Neural cell (in vitro differentiated cells): ENCODE data around the gene GPR25. TPM values are rescaled to one million over a fixed set of nuclear protein-coding genes. Genes with fewer than 3 reads are reported as not detected.

Experiments used
- H2AFZ ChIP-seq: fragments of 200-600, 300-800 bp; sonication (generic), shearing (Covaris generic); 2 replicates; pipeline ENCODE4 v1.6.0; 2014; ENCODE audit warnings: low read depth, mild to moderate bottlenecking, antibody characterized with exemption, low read length, moderate library complexity
- H3F3A ChIP-seq: fragments of 200-600 bp; shearing (Covaris generic); 2 replicates; pipeline ENCODE4 v1.6.1; 2016; ENCODE audit warnings: mild to moderate bottlenecking, moderate library complexity, mixed read lengths, antibody characterized with exemption, low read length; ENCODE audit not compliant: insufficient read depth, poor library complexity, severe bottlenecking
- H3K27ac ChIP-seq: fragments of 200-600, 300-800 bp; sonication (generic), shearing (Covaris generic); 2 replicates; pipeline ENCODE4 v1.5.1; 2014; ENCODE audit warnings: mild to moderate bottlenecking, low read length, moderate library complexity
- H3K27me3 ChIP-seq: fragments of 300-800, 200-600 bp; sonication (generic), shearing (Covaris generic); 2 replicates; pipeline ENCODE4 v1.6.0; 2014; ENCODE audit warnings: mild to moderate bottlenecking, low read depth, low read length, moderate library complexity; ENCODE audit not compliant: insufficient read depth
- H3K36me3 ChIP-seq: fragments of 300-800, 200-600 bp; sonication (generic), shearing (Covaris generic); 2 replicates; pipeline ENCODE4 v1.5.1; 2014; ENCODE audit warnings: mild to moderate bottlenecking, antibody characterized with exemption, low read length, moderate library complexity; ENCODE audit not compliant: insufficient read depth
- H3K4me2 ChIP-seq: fragments of 300-800, 200-600 bp; sonication (generic), shearing (Covaris generic); 2 replicates; pipeline ENCODE4 v1.6.0; 2014; ENCODE audit warnings: mild to moderate bottlenecking, low read length
- H3K4me3 ChIP-seq: fragments of 300-800, 200-600 bp; sonication (generic), shearing (Covaris generic); 2 replicates; pipeline ENCODE4 v1.5.1; 2014; ENCODE audit warnings: mild to moderate bottlenecking, low read length, moderate library complexity
- H3K79me2 ChIP-seq: fragments of 200-600 bp; shearing (Covaris generic); replicated peaks from 2 replicates; pipeline ENCODE4 v1.6.0; 2014; ENCODE audit warnings: mild to moderate bottlenecking, low read length, moderate library complexity; ENCODE audit not compliant: insufficient read depth
- H3K9ac ChIP-seq: fragments of 300-800, 200-600 bp; sonication (generic), shearing (Covaris generic); 2 replicates; pipeline ENCODE4 v1.6.1; 2016; ENCODE audit warnings: mild to moderate bottlenecking, low read length, mixed read lengths
- H3K9me2 ChIP-seq: fragments of 200-600 bp; shearing (Covaris generic); 2 replicates; pipeline ENCODE4 v1.6.1; 2016; ENCODE audit warnings: mild to moderate bottlenecking, low read length, mixed read lengths; ENCODE audit not compliant: insufficient read depth
- H3K9me3 ChIP-seq: fragments of 200-600, 300-800 bp; sonication (generic), shearing (Covaris generic); 2 replicates; pipeline ENCODE4 v1.6.1; 2016; ENCODE audit warnings: mild to moderate bottlenecking, mixed run types, low read length, moderate library complexity, mixed read lengths
- H4K20me1 ChIP-seq: fragments of 200-600 bp; shearing (Covaris generic); 2 replicates; pipeline ENCODE4 v1.6.1; 2016; ENCODE audit warnings: mild to moderate bottlenecking, mixed run types; ENCODE audit not compliant: insufficient read depth
- CTCF ChIP-seq: fragments of 450-650 bp; IDR thresholded peaks from 2 replicates; pipeline ENCODE4 v1.5.1; 2014; ENCODE audit warnings: antibody characterized with exemption, mild to moderate bottlenecking, moderate library complexity; ENCODE audit not compliant: poor library complexity, severe bottlenecking
- EP300 ChIP-seq: fragments of 450-650 bp; conservative IDR thresholded peaks from 2 replicates; pipeline ENCODE4 v1.6.1; 2014; ENCODE audit warnings: antibody characterized with exemption, mild to moderate bottlenecking, moderate library complexity; ENCODE audit not compliant: poor library complexity, severe bottlenecking
- EZH2 ChIP-seq: fragments of 200-600, 300-800 bp; shearing (Covaris generic), sonication (generic); IDR thresholded peaks from 2 replicates; pipeline ENCODE4 v1.6.1; 2014; ENCODE audit warnings: antibody characterized with exemption, low read length, borderline replicate concordance, mild to moderate bottlenecking; ENCODE audit not compliant: insufficient read depth, poor library complexity, severe bottlenecking
- MXI1 ChIP-seq: fragments of 450-650 bp; conservative IDR thresholded peaks from 2 replicates; pipeline ENCODE4 v1.6.1; 2014; ENCODE audit warnings: antibody characterized with exemption, mild to moderate bottlenecking; ENCODE audit not compliant: poor library complexity, severe bottlenecking
- POLR2AphosphoS5 ChIP-seq: IDR thresholded peaks from 2 replicates; pipeline ENCODE4 v1.6.1; 2012
- RAD21 ChIP-seq: fragments of 450-650 bp; conservative IDR thresholded peaks from 2 replicates; pipeline ENCODE4 v1.6.1; 2014; ENCODE audit warnings: antibody characterized with exemption, mild to moderate bottlenecking, moderate library complexity
- REST ChIP-seq: IDR thresholded peaks from 2 replicates; pipeline ENCODE4 v1.6.1; 2012; ENCODE audit warnings: borderline replicate concordance
- SMC3 ChIP-seq: fragments of 450-650 bp; conservative IDR thresholded peaks from 2 replicates; pipeline ENCODE4 v1.6.1; 2014; ENCODE audit warnings: antibody characterized with exemption, mild to moderate bottlenecking, moderate library complexity; ENCODE audit not compliant: poor library complexity
- TAF1 ChIP-seq: IDR thresholded peaks from 2 replicates; pipeline ENCODE4 v1.6.1; 2012; ENCODE audit warnings: low read depth
- polyA plus RNA-seq: library from polyadenylated mRNA; depleted of rRNA; stranded (reverse); fragments of >200 nt; gene quantifications from 2 replicates; pipeline ENCODE4 v1.2.3, GENCODE V29; 2014

Gene GPR25
- polyA plus RNA-seq, 1 donor from 2014 or later, result not detected

- TF ChIP-seq REST, result no peak
- TF ChIP-seq TAF1, result no peak
- TF ChIP-seq CTCF, result no peak
- no peak for TF ChIP-seq SMC3
- TF ChIP-seq MXI1, result no peak
- no peak for TF ChIP-seq EZH2
- TF ChIP-seq EP300, result no peak
- TF ChIP-seq RAD21, result no peak
- no peak for TF ChIP-seq POLR2AphosphoS5
Observed at GRCh38 chr1:200877010-200877409, 4.2 kb downstream of the GPR25 start.

GRCh38 chr1:200877839-200878551, 5.2 kb downstream of the GPR25 start:
- TF ChIP-seq SMC3 (no peak), EZH2 (no peak), RAD21 (no peak), POLR2AphosphoS5 (no peak), CTCF (no peak), REST (no peak)
- no peak overlapping the region for H2AFZ ChIP-seq

More at GRCh38 chr1:200877010-200877409, 4.2 kb downstream of the GPR25 start:
- H3K79me2 ChIP-seq, result no peaks in the 10 kb centered on the region
- no peaks in the 10 kb centered on the region for H3F3A ChIP-seq
- no peak overlapping the region for H3K4me3 ChIP-seq
- H3K9me3 ChIP-seq, result no peaks in the 10 kb centered on the region
- no peaks in the 10 kb centered on the region for H4K20me1 ChIP-seq
- H3K36me3 ChIP-seq, result no peaks in the 10 kb centered on the region
- no peaks in the 10 kb centered on the region for H3K27me3 ChIP-seq
- no peak overlapping the region for H3K9ac ChIP-seq
- H2AFZ ChIP-seq, result no peak overlapping the region
- H3K27ac ChIP-seq, result no peak overlapping the region
- H3K9me2 ChIP-seq, result no peaks in the 10 kb centered on the region
- no peak overlapping the region for H3K4me2 ChIP-seq

More at GRCh38 chr1:200877839-200878551, 5.2 kb downstream of the GPR25 start:
- Histone ChIP-seq H4K20me1 (no peaks in the 10 kb centered on the region), H3K9me2 (no peaks in the 10 kb centered on the region), H3K4me3 (no peak overlapping the region), H3K9ac (no peak overlapping the region), H3K79me2 (no peaks in the 10 kb centered on the region), H3K4me2 (no peak overlapping the region), H3F3A (no peaks in the 10 kb centered on the region), H3K27ac (no peak overlapping the region), H3K9me3 (no peaks in the 10 kb centered on the region), H3K27me3 (no peaks in the 10 kb centered on the region), H3K36me3 (no peaks in the 10 kb centered on the region)
